Raji (cell line): ENCODE data around the gene TMEM182.

ENCODE experiments used
- POLR2A ChIP-seq: IDR thresholded peaks from 2 replicates; pipeline ENCODE4 v1.6.1; 2011; ENCODE audit warnings: low read depth, low read length, control low read depth; ENCODE audit not compliant: insufficient read depth

TMEM182 gene

GRCh38 chr2:102809291-102810189 is 47.7 kb downstream of the TMEM182 start:
- no peak for TF ChIP-seq POLR2A

GRCh38 chr2:102815285-102815684 is 53.5 kb downstream of the TMEM182 start:
- TF ChIP-seq POLR2A: no peak

GRCh38 chr2:102826904-102827303 is 65.1 kb downstream of the TMEM182 start:
- TF ChIP-seq POLR2A: no peak

GRCh38 chr2:102832789-102833188 is 71.0 kb downstream of the TMEM182 start:
- no peak for TF ChIP-seq POLR2A

- TF ChIP-seq POLR2A: no peak
Observed at GRCh38 chr2:102834523-102835273, 72.9 kb downstream of the TMEM182 start.

GRCh38 chr2:102837626-102838198 is 75.9 kb downstream of the TMEM182 start:
- no peak for TF ChIP-seq POLR2A

- TF ChIP-seq POLR2A: no peak
Observed at GRCh38 chr2:102839668-102840388, 78.0 kb downstream of the TMEM182 start.

- TF ChIP-seq POLR2A: no peak
Observed at GRCh38 chr2:102841107-102841840, 79.4 kb downstream of the TMEM182 start.

- no peak for TF ChIP-seq POLR2A
Observed at GRCh38 chr2:102843764-102844443, 82.1 kb downstream of the TMEM182 start.

- TF ChIP-seq POLR2A: no peak
Observed at GRCh38 chr2:102844911-102845310, 83.1 kb downstream of the TMEM182 start.

- no peak for TF ChIP-seq POLR2A
Observed at GRCh38 chr2:102848366-102848839, 86.6 kb downstream of the TMEM182 start.

GRCh38 chr2:102850888-102851287 is 89.1 kb downstream of the TMEM182 start:
- TF ChIP-seq POLR2A: no peak

- no peak for TF ChIP-seq POLR2A
Observed at GRCh38 chr2:102852867-102853266, 91.0 kb downstream of the TMEM182 start.
